Measurements from ENCODE around the gene CYP24A1.

The CYP24A1 gene

DNA sequence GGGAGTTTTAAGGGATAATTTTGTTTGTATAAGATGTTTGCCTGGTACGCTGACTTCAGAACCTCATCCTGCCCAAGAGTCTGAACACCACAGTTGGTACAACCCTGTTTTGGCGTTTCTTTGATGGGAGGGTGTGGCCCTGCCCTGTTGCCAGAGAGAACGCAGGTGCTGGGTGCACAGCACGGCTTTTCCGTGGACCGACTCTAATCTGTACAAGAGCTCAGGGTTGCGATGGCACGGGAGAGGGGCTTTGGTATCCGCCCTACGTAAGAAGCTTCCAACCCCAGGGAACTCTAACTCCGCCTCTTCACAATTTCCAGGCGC is 1.3 kb downstream of the CYP24A1 start:
- Histone ChIP-seq H3K36me3 (replicated peaks) (no peaks in the 10 kb centered on the region), H3K27ac (no peak overlapping the region), H3K27me3 (replicated peaks) (peaks cover 45% of the 10 kb centered on the region), H3K4me3 (ENCODE audit: low read depth, low read length) (no peak overlapping the region)
- DNase-seq, result no peak
- TF ChIP-seq, protein P1, sequence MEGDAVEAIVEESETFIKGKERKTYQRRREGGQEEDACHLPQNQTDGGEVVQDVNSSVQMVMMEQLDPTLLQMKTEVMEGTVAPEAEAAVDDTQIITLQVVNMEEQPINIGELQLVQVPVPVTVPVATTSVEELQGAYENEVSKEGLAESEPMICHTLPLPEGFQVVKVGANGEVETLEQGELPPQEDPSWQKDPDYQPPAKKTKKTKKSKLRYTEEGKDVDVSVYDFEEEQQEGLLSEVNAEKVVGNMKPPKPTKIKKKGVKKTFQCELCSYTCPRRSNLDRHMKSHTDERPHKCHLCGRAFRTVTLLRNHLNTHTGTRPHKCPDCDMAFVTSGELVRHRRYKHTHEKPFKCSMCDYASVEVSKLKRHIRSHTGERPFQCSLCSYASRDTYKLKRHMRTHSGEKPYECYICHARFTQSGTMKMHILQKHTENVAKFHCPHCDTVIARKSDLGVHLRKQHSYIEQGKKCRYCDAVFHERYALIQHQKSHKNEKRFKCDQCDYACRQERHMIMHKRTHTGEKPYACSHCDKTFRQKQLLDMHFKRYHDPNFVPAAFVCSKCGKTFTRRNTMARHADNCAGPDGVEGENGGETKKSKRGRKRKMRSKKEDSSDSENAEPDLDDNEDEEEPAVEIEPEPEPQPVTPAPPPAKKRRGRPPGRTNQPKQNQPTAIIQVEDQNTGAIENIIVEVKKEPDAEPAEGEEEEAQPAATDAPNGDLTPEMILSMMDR (IDR thresholded peaks at IDR 0.05; ENCODE audit: low read depth, low read length, missing control alignments), result no peak
- in situ Hi-C loops (cut with HindIII; ENCODE audit: low pct_ligation_motif_present, low sequenced_read_pairs), result no loop called here

DNA sequence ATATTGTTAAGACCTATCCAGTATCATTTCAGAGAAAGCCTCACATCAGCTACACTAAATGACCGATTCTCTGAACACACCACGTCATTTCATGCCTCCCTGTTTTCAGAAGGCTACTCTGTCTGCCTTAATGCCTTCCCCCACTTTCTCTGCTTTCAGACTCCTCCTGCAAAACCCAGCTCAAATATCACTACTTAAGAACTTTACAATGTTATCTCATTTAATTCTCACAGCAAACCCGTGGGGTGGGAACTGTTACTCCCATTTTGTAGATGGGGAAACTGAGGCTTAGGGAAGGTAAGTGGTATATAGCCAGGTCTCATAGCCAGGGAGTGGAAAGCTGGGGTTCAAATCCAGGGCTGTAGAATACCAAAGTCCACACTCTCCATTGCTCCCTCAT is 2.8 kb downstream of the CYP24A1 start:
- TF ChIP-seq, protein P1 (IDR thresholded peaks at IDR 0.05; ENCODE audit: low read depth, low read length, missing control alignments), result no peak
- DNase-seq, result no peak
- no peak overlapping the region for H3K27ac ChIP-seq
- no peak overlapping the region for H3K4me3 ChIP-seq (ENCODE audit: low read depth, low read length)
- H3K27me3 ChIP-seq (replicated peaks), result peaks cover 45% of the 10 kb centered on the region
- no peaks in the 10 kb centered on the region for H3K36me3 ChIP-seq (replicated peaks)
- in situ Hi-C loops (cut with HindIII; ENCODE audit: low pct_ligation_motif_present, low sequenced_read_pairs), result no loop called here

DNA sequence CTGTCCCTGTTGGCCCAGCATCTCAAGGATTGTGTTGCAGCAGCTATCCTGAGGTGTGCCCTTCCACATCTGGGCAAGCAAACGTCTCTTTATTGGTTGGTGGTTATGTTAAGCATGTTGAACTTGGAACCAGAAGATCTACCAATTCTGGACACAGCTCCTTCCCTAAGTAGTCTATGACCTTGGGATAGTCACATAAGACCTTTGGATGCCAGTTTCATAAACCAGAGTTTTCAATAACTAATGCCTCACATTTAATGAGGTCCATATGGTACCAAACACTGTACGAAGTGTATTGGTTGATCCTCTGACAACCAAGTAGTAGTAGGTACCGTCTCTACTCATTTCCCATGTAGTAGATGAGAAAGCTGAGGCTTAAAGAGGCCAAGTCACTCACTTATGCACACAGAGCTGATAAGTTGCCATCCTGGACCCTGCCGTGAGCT is 3.7 kb downstream of the CYP24A1 start:
- Histone ChIP-seq H3K36me3 (replicated peaks) (no peaks in the 10 kb centered on the region), H3K27me3 (replicated peaks) (peaks cover 44% of the 10 kb centered on the region), H3K27ac (no peak overlapping the region), H3K4me3 (ENCODE audit: low read depth, low read length) (no peak overlapping the region)
- no peak for DNase-seq
- in situ Hi-C loops (cut with HindIII; ENCODE audit: low pct_ligation_motif_present, low sequenced_read_pairs), result no loop called here
- TF ChIP-seq, protein P1 (IDR thresholded peaks at IDR 0.05; ENCODE audit: low read depth, low read length, missing control alignments), result no peak

DNA sequence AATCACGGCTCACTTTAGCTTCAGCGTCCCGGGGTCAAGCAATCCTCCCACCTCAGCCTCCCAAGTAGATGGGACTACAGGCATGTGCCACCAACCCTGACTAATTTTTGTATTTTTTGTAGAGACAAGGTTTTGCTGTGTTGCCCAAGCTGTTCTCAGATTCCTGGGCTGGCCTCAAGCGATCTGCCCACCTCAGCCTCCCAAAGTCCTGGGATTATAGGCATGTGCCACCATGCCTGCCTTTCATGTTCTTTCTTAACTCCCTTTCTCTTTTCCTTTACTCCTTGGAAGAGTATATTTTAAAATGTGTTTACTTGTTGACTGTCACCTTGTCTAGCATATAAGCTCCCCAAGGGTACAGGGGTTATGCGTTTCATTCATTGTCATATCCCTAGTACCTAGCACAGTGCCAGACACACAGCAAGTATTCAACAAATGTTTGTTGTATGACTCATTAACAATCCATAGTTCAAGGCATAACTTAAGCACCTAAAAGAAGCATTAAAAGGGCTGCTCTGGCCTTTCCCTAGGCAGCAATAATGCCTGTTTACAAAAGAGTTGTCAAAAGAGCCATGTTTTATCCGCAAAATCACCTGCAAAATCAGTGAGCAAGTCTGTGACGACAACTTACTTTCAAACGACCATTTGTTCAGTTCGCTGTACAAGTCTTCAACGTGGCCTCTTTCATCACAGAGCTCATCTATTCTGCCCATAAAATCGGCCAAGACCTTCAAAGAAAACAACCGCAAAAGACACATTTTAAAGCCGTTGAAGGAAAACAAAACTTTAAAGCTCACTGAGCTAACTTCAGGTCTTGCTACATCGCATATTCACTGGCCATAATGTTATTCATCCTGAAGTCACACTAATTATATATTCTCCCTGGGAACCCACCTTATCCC is 4.6 kb downstream of the CYP24A1 start:
- Histone ChIP-seq H3K27me3 (replicated peaks) (peaks cover 36% of the 10 kb centered on the region), H3K27ac (no peak overlapping the region), H3K4me3 (ENCODE audit: low read depth, low read length) (no peak overlapping the region), H3K36me3 (replicated peaks) (no peaks in the 10 kb centered on the region)
- DNase-seq, result no peak
- in situ Hi-C loops (cut with HindIII; ENCODE audit: low pct_ligation_motif_present, low sequenced_read_pairs), result no loop called here
- TF ChIP-seq, protein P1 (IDR thresholded peaks at IDR 0.05; ENCODE audit: low read depth, low read length, missing control alignments), result no peak

DNA sequence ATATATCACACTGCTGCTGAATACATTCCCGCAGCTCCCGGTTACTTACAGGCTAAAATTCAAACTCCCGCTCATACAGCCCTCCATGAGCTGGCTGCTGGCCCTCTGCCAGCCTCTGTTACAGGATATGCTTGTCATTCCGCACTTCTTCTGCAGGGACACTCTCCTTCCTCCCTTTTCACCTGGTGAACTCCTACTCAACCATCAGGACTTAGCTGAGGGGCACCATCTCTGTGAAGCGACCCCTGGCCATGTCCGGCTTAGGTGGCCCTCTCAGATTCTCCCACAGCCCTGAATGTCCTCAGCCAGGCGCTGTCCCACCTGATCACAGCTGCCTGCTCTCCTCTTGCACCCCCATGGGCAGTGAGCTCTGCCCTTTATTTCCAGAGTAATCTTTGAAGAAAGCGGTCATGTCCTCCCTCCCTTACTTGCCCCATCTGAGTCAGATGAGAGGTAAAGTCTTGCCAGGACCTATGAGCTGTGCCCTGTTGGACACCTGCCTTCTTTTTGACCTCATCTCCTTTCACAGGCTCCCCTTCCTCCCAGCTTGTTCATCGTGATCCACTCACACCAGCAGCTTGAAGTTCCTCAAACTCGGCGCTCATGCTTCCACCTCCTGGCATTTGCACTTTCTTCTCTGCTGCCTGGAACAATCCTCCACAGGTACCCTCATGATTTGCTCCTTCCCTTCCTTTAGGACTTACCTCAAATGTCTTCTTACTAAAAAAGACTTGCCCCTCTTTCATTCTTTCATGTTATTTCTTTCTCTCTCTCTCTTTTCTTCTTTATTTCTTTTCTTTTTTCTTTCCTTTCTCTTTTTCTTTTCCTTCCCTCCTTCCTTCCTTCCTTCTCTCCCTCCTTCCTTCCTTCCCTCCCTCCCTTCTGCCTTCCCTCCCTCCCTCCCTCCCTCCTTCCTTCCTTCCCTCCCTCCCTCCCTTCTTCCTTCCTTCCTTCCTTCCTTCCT is 5.6 kb downstream of the CYP24A1 start:
- in situ Hi-C loops (cut with HindIII; ENCODE audit: low pct_ligation_motif_present, low sequenced_read_pairs), result no loop called here
- H3K27ac ChIP-seq, result no peak overlapping the region
- TF ChIP-seq, protein P1 (IDR thresholded peaks at IDR 0.05; ENCODE audit: low read depth, low read length, missing control alignments), result no peak

More for the DNA sequence above, 5.6 kb downstream of the CYP24A1 start:
- peaks cover 26% of the 10 kb centered on the region for H3K27me3 ChIP-seq (replicated peaks)
- DNase-seq, result no peak
- no peak overlapping the region for H3K4me3 ChIP-seq (ENCODE audit: low read depth, low read length)
- H3K36me3 ChIP-seq (replicated peaks), result no peaks in the 10 kb centered on the region

All from brain microvascular endothelial cell (primary cell).